Measurements from ENCODE around the gene BRD1. TPM values are rescaled to one million over a fixed set of nuclear protein-coding genes. Genes with fewer than 3 reads are reported as not detected.

Gene BRD1
- total and polyA plus RNA-seq, 3 experiments from 2014 or later: 4.9 to 35.1 (median 32.9) TPM

DNA sequence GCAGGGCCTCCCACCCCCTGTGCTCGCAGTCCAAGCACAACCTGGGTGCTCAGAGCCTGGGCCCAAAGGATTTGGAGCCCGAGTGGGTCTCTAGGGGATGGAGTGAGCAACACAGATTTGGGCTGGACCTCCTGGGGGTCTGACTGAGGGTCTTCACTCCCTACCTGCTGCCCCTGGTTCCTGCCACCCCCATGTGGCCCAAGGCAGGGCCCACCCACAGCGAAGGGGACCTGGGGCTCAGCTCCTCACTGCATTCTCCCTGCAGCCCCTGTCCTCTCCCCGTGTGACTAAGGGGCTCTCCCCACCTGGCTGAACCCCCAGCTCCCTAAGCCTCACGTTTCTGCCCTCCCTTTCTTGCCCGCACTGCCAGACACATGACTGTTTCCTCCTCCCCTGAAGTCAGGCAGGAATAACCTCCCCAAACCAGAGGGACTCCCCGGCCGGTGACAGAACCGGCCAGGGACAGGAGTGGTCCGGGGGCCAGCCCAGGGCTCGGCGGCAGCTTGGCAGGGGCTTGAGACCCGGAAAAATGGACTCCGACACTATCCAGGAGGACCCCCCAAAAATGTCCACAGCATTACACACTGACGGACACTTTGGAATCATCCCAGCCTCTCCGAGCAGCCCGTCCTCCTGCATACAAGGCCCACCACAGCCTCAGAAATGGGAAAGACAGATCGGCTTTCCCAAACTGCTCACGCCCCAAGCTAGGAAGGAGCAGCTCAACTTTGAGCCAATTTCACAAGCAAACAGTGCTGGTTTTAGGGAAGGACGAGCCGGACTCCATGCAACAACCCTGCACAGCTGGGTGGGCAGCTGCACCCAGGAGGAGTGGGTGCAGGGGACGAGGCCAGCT is 57.8 kb downstream of the BRD1 start:
- no peaks in the 10 kb centered on the region for H3K27me3 ChIP-seq (ENCODE audit: insufficient read depth, low read length, poor library complexity, severe bottlenecking)
- DNase-seq: peak in 1 of 5 donors; percentile 42
- H3K27ac ChIP-seq (ENCODE audit: low read depth, low read length): no peak overlapping the region
- H3K4me1 ChIP-seq (ENCODE audit: insufficient read depth, low read length): no peaks in the 10 kb centered on the region
- peaks cover 8% of the 10 kb centered on the region for H3K9me3 ChIP-seq (ENCODE audit: low read length)
- H3K36me3 ChIP-seq (ENCODE audit: insufficient read depth, low read length): peaks cover 5% of the 10 kb centered on the region
- ChIA-PET POLR2A (no interaction called here), CTCF (interaction anchor here (1.0 kb wide), 1 partner anchor 260 kb away, joined by 7 read pairs; no protein-coding TSS in a partner anchor)
- H3K9me3 Mint-ChIP-seq: peaks cover 8 to 12% (median 11%) of the 10 kb centered on the region in 5 donors
- H3K4me1 Mint-ChIP-seq: peaks cover 3 to 9% (median 6%) of the 10 kb centered on the region in 3 donors
- no peak overlapping the region for H3K4me3 ChIP-seq (ENCODE audit: low read length)
- no peaks in the 10 kb centered on the region for H3K27me3 Mint-ChIP-seq
- peak overlapping the region in 1 of 8 donors; percentile 72 for H3K27ac Mint-ChIP-seq
- peaks cover 0 to 27% (median 13%) of the 10 kb centered on the region in 3 donors for H3K36me3 Mint-ChIP-seq
- no peak overlapping the region for H3K4me3 Mint-ChIP-seq

DNA sequence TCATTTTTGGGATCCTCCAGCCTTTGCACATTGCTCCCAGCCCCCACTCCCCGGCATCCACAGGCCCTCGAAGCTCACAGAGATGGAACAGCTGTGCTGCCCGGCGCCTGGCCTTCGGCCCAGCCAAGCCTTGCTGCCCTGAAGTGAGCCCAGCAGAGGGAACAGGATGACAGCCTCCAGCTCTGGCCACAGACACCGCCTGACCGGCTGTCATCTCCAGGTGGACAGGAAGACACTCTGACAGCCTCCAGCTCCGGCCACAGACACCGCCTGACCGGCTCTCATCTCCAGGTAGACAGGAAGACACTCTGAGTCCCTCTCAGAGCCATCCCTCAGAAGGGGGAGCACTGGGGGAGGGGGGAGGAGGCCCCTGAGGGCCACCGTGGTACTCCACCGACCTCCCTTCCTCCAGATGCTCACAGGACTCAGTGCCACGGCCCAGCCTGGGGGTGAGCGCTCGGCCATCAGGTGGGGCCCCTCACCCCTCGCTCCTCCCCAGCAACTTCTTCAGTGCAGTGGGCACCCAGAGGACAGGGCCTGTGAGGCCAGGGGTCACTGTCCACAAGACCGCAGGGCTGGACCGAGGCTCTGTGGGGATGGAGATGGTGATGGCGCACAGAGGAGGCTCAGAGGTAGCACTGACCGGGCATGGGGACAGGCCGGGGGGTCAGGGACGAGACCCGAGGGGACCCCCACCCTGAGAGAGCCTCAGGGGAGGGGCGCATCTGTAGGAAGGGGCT is 58.6 kb downstream of the BRD1 start:
- peak in 1 of 5 donors; percentile 42 for DNase-seq

DNA sequence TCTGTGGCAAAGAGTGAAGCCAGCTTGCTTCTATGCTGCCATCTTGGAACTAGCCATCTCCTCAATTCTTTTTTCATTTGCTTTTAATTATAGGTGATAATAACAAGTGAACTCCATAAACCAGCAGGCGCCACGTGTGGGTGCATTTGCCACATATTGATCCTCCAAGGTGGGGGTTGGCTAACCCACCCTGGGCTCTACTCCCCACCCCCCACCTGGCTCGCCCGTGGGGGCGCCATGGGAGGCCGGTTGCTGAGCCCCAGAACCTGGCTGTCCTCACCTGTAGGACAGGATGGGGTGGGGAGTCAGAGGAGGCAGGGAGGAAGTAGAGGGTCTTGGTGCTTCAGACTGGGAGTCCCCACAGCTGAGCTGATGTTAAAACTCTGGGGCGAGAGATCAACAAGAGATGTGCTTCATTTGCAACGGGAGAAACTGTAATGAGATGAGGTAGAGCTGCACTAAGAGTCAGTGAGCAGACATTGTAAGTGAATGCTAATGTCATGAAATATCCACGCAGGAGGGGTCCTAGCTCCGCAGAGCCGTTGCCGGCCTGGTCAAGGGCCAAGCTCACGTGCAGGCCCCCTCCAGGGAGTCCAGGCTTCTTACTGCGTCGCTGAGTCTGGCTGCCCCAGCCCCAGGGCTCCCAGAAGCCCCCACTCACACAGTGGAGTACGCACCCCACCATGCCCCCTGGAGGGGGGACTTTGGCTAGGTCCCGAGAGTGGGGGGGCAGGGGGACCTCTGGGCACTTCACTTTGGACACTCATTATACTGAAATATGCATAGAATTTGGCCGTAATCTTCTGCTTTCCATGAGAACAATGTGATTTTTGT is 59.4 kb downstream of the BRD1 start:
- no peak overlapping the region for H3K27ac ChIP-seq (ENCODE audit: low read depth, low read length)
- H3K36me3 ChIP-seq (ENCODE audit: insufficient read depth, low read length): no peaks in the 10 kb centered on the region
- POLR2A ChIA-PET: no interaction called here
- H3K4me3 Mint-ChIP-seq: peak overlapping the region in 1 of 7 donors; percentile 67
- peaks cover 8 to 12% (median 11%) of the 10 kb centered on the region in 5 donors for H3K9me3 Mint-ChIP-seq
- H3K36me3 Mint-ChIP-seq: peaks cover 0 to 13% (median 12%) of the 10 kb centered on the region in 3 donors
- peak overlapping the region in 1 of 8 donors; percentile 65 for H3K27ac Mint-ChIP-seq
- H3K9me3 ChIP-seq (ENCODE audit: low read length): peaks cover 8% of the 10 kb centered on the region
- CTCF ChIA-PET: interaction anchor here (0.7 to 2.2 kb wide), 15 partner anchors 7 to 317 kb away, joined by 3 to 30 read pairs (median 3); no protein-coding TSS in a partner anchor
- H3K27me3 ChIP-seq (ENCODE audit: insufficient read depth, low read length, poor library complexity, severe bottlenecking): no peaks in the 10 kb centered on the region
- H3K27me3 Mint-ChIP-seq: no peaks in the 10 kb centered on the region
- DNase-seq: peak in 1 of 5 donors; percentile 47
- H3K4me3 ChIP-seq (ENCODE audit: low read length): no peak overlapping the region
- H3K4me1 ChIP-seq (ENCODE audit: insufficient read depth, low read length): no peaks in the 10 kb centered on the region
- peaks cover 2 to 3% (median 2%) of the 10 kb centered on the region in 3 donors for H3K4me1 Mint-ChIP-seq

More for the DNA sequence above, 58.6 kb downstream of the BRD1 start:
- H3K36me3 Mint-ChIP-seq: peaks cover 0 to 20% (median 13%) of the 10 kb centered on the region in 3 donors
- no peaks in the 10 kb centered on the region for H3K4me1 ChIP-seq (ENCODE audit: insufficient read depth, low read length)
- H3K27ac Mint-ChIP-seq: peak overlapping the region in 1 of 8 donors; percentile 50
- peaks cover 8% of the 10 kb centered on the region for H3K9me3 ChIP-seq (ENCODE audit: low read length)
- peaks cover 8 to 12% (median 11%) of the 10 kb centered on the region in 5 donors for H3K9me3 Mint-ChIP-seq
- H3K4me3 ChIP-seq (ENCODE audit: low read length): no peak overlapping the region
- H3K27ac ChIP-seq (ENCODE audit: low read depth, low read length): no peak overlapping the region
- CTCF ChIA-PET: interaction anchor here (1.0 to 2.2 kb wide), 3 partner anchors 259 to 262 kb away, joined by 3 to 30 read pairs (median 7); no protein-coding TSS in a partner anchor
- H3K27me3 ChIP-seq (ENCODE audit: insufficient read depth, low read length, poor library complexity, severe bottlenecking): no peaks in the 10 kb centered on the region
- POLR2A ChIA-PET: no interaction called here
- H3K4me1 Mint-ChIP-seq: peaks cover 3 to 9% (median 6%) of the 10 kb centered on the region in 3 donors
- no peaks in the 10 kb centered on the region for H3K27me3 Mint-ChIP-seq
- no peak overlapping the region for H3K4me3 Mint-ChIP-seq
- no peaks in the 10 kb centered on the region for H3K36me3 ChIP-seq (ENCODE audit: insufficient read depth, low read length)

DNA sequence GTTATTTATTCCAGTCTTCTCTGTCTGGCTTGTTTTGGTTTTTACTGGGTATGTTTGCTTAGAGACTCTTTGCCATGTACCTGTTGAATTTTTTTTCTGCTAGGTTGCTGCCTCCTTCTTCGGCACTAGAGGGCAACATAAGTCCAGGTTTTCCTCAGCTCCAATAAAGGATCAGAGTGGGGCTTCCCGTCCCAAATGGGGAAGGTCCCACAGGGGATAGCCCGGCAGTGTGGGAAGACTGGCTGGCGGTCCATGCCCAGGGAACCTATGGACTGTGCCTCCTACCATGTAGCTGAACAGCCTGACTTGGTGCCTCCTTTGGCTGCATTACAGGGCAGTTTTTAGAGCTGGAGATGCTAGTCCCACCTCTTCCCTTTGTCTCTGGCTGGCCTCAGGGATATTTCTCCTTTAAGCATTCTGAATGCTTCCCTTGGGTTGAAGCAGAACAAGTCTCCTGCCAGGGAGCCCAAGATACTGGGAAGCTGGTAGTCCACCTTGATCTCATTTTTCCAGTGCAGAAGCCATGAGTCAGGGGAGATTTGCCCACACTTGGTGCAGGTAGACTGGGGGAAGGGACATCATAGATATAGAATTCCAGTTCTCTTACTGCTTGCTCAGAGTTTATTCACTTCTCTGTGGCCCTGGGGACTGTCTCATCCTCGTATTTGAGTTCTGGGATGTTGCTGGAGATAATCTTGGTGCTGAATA is 60.2 kb downstream of the BRD1 start:
- peaks cover 0 to 13% (median 6%) of the 10 kb centered on the region in 3 donors for H3K36me3 Mint-ChIP-seq
- no peaks in the 10 kb centered on the region for H3K27me3 Mint-ChIP-seq
- ChIA-PET POLR2A (interaction anchor here (0.6 kb wide), 1 partner anchor 251 kb away, joined by 4 read pairs; no protein-coding TSS in a partner anchor), CTCF (interaction anchor here (0.7 to 2.2 kb wide), 16 partner anchors 8 to 318 kb away, joined by 3 to 30 read pairs (median 3); no protein-coding TSS in a partner anchor)
- Histone ChIP-seq H3K27ac (ENCODE audit: low read depth, low read length) (no peak overlapping the region), H3K36me3 (ENCODE audit: insufficient read depth, low read length) (no peaks in the 10 kb centered on the region), H3K4me3 (ENCODE audit: low read length) (no peak overlapping the region), H3K9me3 (ENCODE audit: low read length) (peaks cover 8% of the 10 kb centered on the region), H3K27me3 (ENCODE audit: insufficient read depth, low read length, poor library complexity, severe bottlenecking) (no peaks in the 10 kb centered on the region), H3K4me1 (ENCODE audit: insufficient read depth, low read length) (no peaks in the 10 kb centered on the region)
- DNase-seq: peak in 4 of 5 donors; percentile 21 to 53 (median 36)
- H3K9me3 Mint-ChIP-seq: peaks cover 8 to 12% (median 11%) of the 10 kb centered on the region in 5 donors
- H3K4me3 Mint-ChIP-seq: no peak overlapping the region
- H3K4me1 Mint-ChIP-seq: peaks cover 0 to 2% (median 1%) of the 10 kb centered on the region in 3 donors
- H3K27ac Mint-ChIP-seq: peak overlapping the region in 3 of 8 donors; percentile 1 to 73 (median 7)

DNA sequence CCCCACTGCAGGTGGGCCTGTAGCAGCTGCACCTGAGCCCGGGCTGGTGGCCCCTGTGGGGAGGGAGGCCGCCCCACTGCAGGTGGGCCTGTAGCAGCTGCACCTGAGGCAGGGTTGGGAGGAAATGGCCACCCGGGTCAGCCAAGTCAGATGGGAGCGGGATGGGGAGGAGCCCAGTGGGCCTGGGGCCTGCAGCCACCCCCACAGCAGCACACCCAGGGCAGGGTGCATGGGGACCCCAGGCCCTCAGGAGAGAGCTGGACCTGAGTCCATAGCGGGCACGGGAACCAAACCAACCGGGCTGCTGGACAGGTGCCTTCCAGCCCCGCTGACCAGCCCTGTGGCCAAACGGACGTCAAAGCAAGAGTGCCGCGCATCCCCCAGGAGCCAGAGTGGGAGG is 61.7 kb downstream of the BRD1 start:
- peaks cover 8 to 12% (median 11%) of the 10 kb centered on the region in 5 donors for H3K9me3 Mint-ChIP-seq
- H3K4me3 Mint-ChIP-seq: no peak overlapping the region
- peak in 1 of 5 donors; percentile 39 for DNase-seq
- H3K4me1 ChIP-seq (ENCODE audit: insufficient read depth, low read length): peaks cover 4% of the 10 kb centered on the region
- H3K27ac Mint-ChIP-seq: no peak overlapping the region
- peaks cover 8% of the 10 kb centered on the region for H3K9me3 ChIP-seq (ENCODE audit: low read length)
- peaks cover 9% of the 10 kb centered on the region in 3 donors for H3K4me1 Mint-ChIP-seq
- H3K27ac ChIP-seq (ENCODE audit: low read depth, low read length): no peak overlapping the region
- ChIA-PET CTCF (interaction anchor here (1.6 kb wide), 1 partner anchor 265 kb away, joined by 6 read pairs; no protein-coding TSS in a partner anchor), POLR2A (no interaction called here)
- no peaks in the 10 kb centered on the region for H3K36me3 ChIP-seq (ENCODE audit: insufficient read depth, low read length)
- peaks cover 0 to 13% (median 2%) of the 10 kb centered on the region in 3 donors for H3K36me3 Mint-ChIP-seq
- no peaks in the 10 kb centered on the region for H3K27me3 Mint-ChIP-seq
- no peaks in the 10 kb centered on the region for H3K27me3 ChIP-seq (ENCODE audit: insufficient read depth, low read length, poor library complexity, severe bottlenecking)
- H3K4me3 ChIP-seq (ENCODE audit: low read length): no peak overlapping the region

DNA sequence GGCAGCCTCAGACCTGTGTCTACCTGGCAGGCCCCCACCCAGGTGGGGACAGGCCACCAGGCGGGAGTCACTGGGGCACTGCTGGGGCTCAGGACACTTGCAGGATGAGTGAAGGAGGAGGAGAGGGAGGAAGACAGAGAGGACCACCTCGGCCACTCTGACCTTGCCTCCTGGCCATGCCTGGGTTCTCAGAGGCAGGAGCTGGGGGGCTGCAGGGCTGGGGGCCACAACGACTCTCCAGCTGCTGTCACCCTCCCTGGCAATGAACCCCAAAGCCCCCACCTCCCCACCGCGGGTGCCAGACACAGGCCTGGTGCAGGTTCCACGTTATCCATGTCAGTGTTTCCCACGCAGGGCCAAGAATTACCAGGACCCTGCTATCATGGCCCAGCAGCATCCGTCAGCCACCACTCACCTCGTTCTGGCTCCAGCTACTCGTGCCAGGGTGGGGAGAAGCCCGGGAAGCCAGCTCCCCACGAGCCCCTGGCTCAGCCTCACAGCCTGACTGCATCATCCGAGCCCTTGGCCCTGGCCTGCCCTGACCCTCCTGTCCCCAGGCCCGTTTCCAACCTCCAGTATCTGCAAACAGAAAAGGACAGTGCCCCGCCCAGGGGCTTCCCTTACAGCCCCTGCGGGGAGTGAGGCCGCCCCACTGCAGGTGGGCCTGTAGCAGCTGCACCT is 62.4 kb downstream of the BRD1 start:
- Mint-ChIP-seq H3K9me3 (peaks cover 8 to 12% (median 11%) of the 10 kb centered on the region in 5 donors), H3K27me3 (no peaks in the 10 kb centered on the region), H3K4me3 (peak overlapping the region in 1 of 7 donors; percentile 74), H3K27ac (no peak overlapping the region), H3K4me1 (peaks cover 10 to 17% (median 13%) of the 10 kb centered on the region in 3 donors), H3K36me3 (peaks cover 0 to 13% (median 2%) of the 10 kb centered on the region in 3 donors)
- Histone ChIP-seq H3K27me3 (ENCODE audit: insufficient read depth, low read length, poor library complexity, severe bottlenecking) (no peaks in the 10 kb centered on the region), H3K27ac (ENCODE audit: low read depth, low read length) (no peak overlapping the region), H3K4me3 (ENCODE audit: low read length) (no peak overlapping the region), H3K36me3 (ENCODE audit: insufficient read depth, low read length) (no peaks in the 10 kb centered on the region), H3K9me3 (ENCODE audit: low read length) (peaks cover 8% of the 10 kb centered on the region), H3K4me1 (ENCODE audit: insufficient read depth, low read length) (peaks cover 6% of the 10 kb centered on the region)
- POLR2A ChIA-PET: interaction anchor here (0.5 kb wide), 1 partner anchor 86 kb away, joined by 3 read pairs; no protein-coding TSS in a partner anchor
- peak in 1 of 5 donors; percentile 35 for DNase-seq
- CTCF ChIA-PET: interaction anchor here (1.3 to 1.6 kb wide), 2 partner anchors 262 to 265 kb away, joined by 4 to 6 read pairs; no protein-coding TSS in a partner anchor
